ENCODE results near the gene ASPDH. TPM values are rescaled to one million over a fixed set of nuclear protein-coding genes. Genes with fewer than 3 reads are reported as not detected.
A peak's percentile ranks its signal among the peaks of the same experiment; 100 is the strongest.

The ASPDH gene
- polyA plus RNA-seq, 2 of the 4 experiments (the other 2 are of a cell fraction), result not detected

DNA sequence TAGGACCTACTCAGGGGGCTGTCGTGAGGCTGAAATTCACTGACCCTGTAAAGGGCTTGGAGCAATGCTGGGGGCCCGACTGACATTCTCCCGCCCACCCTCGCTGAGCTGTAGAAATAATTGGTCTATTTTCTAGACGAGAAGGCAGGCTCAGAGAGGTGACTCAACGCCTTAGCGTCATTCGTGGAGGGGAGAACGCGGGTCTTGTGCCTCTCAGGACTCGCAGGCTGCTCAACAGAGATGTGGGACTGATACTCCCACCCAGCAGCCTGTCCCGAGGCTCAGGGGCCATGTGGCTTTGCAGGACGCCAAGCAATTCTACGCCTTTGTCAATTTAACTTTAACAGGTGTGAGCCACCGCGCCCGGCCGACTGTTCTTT lies 23.6 kb upstream of the ASPDH start:
- Histone ChIP-seq H3K9me3 (peaks cover 14% of the 10 kb centered on the region), H3K27ac (no peak overlapping the region), H3K4me3 (no peak overlapping the region), H3K4me1 (no peaks in the 10 kb centered on the region), H3K4me2 (no peak overlapping the region)
- FAIRE-seq (no peak), DNase-seq (ENCODE audit: low read depth in 1 of 2, low spot score in 1 of 2) (no peak), ATAC-seq (peak in 1 of 2 experiments; percentile 19; a peak in 3 of 6 replicates)
- TF ChIP-seq, protein P1, sequence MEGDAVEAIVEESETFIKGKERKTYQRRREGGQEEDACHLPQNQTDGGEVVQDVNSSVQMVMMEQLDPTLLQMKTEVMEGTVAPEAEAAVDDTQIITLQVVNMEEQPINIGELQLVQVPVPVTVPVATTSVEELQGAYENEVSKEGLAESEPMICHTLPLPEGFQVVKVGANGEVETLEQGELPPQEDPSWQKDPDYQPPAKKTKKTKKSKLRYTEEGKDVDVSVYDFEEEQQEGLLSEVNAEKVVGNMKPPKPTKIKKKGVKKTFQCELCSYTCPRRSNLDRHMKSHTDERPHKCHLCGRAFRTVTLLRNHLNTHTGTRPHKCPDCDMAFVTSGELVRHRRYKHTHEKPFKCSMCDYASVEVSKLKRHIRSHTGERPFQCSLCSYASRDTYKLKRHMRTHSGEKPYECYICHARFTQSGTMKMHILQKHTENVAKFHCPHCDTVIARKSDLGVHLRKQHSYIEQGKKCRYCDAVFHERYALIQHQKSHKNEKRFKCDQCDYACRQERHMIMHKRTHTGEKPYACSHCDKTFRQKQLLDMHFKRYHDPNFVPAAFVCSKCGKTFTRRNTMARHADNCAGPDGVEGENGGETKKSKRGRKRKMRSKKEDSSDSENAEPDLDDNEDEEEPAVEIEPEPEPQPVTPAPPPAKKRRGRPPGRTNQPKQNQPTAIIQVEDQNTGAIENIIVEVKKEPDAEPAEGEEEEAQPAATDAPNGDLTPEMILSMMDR (IDR thresholded peaks at IDR 0.05), result no peak
- TF ChIP-seq JUN (IDR thresholded peaks at IDR 0.05) (no peak), TFCP2L1 (CRISPR knock-in tag; IDR thresholded peaks at IDR 0.05) (no peak), JUNB (IDR thresholded peaks at IDR 0.05) (no peak), RNF2 (IDR thresholded peaks at IDR 0.05; ENCODE audit: borderline replicate concordance, low read depth) (no peak), ZFP36 (IDR thresholded peaks at IDR 0.05; ENCODE audit: borderline replicate concordance, partially characterized antibody) (no peak), FOXS1 (CRISPR knock-in tag; IDR thresholded peaks at IDR 0.05) (no peak), MAZ (IDR thresholded peaks at IDR 0.05; ENCODE audit: borderline replicate concordance, low read depth, low read length) (no peak), KDM5A (IDR thresholded peaks at IDR 0.05) (no peak), SMC3 (IDR thresholded peaks at IDR 0.05) (no peak), HDAC2 (IDR thresholded peaks at IDR 0.05) (no peak)
- TF ChIP-seq, protein P2, sequence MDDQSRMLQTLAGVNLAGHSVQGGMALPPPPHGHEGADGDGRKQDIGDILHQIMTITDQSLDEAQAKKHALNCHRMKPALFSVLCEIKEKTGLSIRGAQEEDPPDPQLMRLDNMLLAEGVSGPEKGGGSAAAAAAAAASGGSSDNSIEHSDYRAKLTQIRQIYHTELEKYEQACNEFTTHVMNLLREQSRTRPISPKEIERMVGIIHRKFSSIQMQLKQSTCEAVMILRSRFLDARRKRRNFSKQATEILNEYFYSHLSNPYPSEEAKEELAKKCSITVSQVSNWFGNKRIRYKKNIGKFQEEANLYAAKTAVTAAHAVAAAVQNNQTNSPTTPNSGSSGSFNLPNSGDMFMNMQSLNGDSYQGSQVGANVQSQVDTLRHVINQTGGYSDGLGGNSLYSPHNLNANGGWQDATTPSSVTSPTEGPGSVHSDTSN (IDR thresholded peaks at IDR 0.05), result no peak
- TF ChIP-seq, protein P3, sequence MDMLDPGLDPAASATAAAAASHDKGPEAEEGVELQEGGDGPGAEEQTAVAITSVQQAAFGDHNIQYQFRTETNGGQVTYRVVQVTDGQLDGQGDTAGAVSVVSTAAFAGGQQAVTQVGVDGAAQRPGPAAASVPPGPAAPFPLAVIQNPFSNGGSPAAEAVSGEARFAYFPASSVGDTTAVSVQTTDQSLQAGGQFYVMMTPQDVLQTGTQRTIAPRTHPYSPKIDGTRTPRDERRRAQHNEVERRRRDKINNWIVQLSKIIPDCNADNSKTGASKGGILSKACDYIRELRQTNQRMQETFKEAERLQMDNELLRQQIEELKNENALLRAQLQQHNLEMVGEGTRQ (IDR thresholded peaks at IDR 0.05), result no peak
- ChIA-PET POLR2A (interaction anchor here (0.7 to 0.8 kb wide), 2 partner anchors 121 to 246 kb away, joined by 3 to 4 read pairs; no protein-coding TSS in a partner anchor), CTCF (interaction anchor here (0.6 to 18.0 kb wide), 72 partner anchors 8 to 480 kb away, joined by 3 to 355 read pairs (median 5); partner anchors contain the start of genes ACP4, CLEC11A, JOSD2 and LRRC4B)
- 38% methylated on average over 18 of the region's 18 CpGs for WGBS (ENCODE audit: missing lambda C conversion rate)

DNA sequence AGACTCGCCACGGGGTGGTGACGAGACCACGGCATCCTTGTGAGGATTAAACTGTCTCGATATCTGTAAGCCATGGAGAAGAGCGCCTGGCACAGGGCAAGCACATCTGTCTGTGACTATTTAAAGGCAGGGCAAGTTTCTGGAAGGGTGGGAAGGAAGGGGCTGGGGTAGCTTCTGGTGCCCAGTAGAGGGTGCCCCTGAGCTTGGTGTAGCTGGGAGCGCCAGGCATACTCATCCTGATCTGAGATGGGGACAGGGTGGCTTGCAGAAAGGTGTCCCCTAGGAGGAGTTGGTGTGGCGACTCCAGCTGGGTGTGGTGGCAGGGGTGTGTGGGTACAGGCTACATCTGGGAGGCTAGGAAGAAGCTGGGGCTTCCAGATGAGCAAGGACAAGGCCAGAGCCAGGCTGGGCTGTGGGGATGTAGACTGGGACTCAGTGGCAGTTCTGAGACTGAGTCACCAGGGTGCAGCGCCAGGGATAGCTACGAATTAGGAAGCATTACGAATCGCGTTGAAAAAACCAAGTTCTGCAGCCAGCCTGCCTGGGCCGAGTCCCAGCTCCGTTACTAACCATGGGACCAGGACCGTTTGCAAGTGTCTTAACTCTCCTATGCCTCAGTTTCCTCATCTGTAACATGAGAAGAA lies 23.1 kb upstream of the ASPDH start:
- FAIRE-seq, result no peak
- H3K4me3 ChIP-seq, result no peak overlapping the region
- WGBS (ENCODE audit: missing lambda C conversion rate), result 64% methylated on average over 16 of the region's 16 CpGs
- TF ChIP-seq ESRRA (IDR thresholded peaks at IDR 0.05; ENCODE audit: borderline replicate concordance, low read length), result no peak
- ATAC-seq, result peak; percentile 26 to 41; a peak in 5 of 6 replicates
- CTCF ChIA-PET, result interaction anchor here (0.6 to 18.0 kb wide), 44 partner anchors 9 to 481 kb away, joined by 3 to 355 read pairs (median 5); partner anchors contain the start of genes ACP4, CLEC11A and JOSD2
- no peak overlapping the region for H3K4me2 ChIP-seq
- peaks cover 19% of the 10 kb centered on the region for H3K9me3 ChIP-seq
- DNase-seq (ENCODE audit: low read depth in 1 of 2, low spot score in 1 of 2), result no peak
- no peaks in the 10 kb centered on the region for H3K4me1 ChIP-seq
- no peak overlapping the region for H3K27ac ChIP-seq
- POLR2A ChIA-PET, result interaction anchor here (0.6 kb wide), 1 partner anchor 126 kb away, joined by 3 read pairs; no protein-coding TSS in a partner anchor

DNA sequence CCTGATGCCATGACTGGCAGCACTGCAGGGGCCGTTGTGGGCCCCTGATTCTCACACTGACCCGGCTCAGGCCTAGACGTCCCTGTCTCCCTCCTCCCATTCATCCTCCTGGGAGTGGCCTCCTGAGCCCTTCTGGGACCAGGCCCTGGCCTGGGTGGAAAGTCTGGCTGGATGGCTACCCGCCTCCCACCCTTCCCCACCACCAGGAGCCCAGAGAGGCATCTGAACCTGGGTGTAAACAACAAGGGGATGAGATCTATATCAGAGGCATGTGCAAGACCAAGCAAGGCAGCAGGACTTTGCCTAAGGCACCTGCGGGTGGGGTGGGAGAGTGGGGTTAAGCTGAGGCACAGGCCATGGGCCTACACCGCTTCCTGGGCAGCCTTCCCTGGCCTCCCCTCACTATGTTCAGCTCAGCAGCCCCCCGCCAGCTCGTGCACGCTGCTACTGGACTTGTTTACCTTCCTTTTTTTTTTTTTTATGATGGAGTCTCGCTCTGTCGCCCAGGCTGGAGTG lies 22.0 kb upstream of the ASPDH start:
- no peak for TF ChIP-seq FOXS1 (CRISPR knock-in tag; IDR thresholded peaks at IDR 0.05)
- POLR2A ChIA-PET, result no interaction called here
- ATAC-seq, result no peak
- peaks cover 19% of the 10 kb centered on the region for H3K9me3 ChIP-seq
- WGBS (ENCODE audit: missing lambda C conversion rate), result 71% methylated on average over 11 of the region's 11 CpGs
- H3K4me2 ChIP-seq, result no peak overlapping the region
- 0 out of 3 replicates have a peak, but pooled peaks cover 3% of the 10 kb centered on the region for H3K4me1 ChIP-seq
- no peak for DNase-seq (ENCODE audit: low read depth in 1 of 2, low spot score in 1 of 2)
- FAIRE-seq, result no peak
- CTCF ChIA-PET, result interaction anchor here (0.6 to 18.0 kb wide), 13 partner anchors 11 to 386 kb away, joined by 3 to 355 read pairs (median 28); partner anchors contain the start of gene CLEC11A
- H3K4me3 ChIP-seq, result no peak overlapping the region
- H3K27ac ChIP-seq, result no peak overlapping the region

DNA sequence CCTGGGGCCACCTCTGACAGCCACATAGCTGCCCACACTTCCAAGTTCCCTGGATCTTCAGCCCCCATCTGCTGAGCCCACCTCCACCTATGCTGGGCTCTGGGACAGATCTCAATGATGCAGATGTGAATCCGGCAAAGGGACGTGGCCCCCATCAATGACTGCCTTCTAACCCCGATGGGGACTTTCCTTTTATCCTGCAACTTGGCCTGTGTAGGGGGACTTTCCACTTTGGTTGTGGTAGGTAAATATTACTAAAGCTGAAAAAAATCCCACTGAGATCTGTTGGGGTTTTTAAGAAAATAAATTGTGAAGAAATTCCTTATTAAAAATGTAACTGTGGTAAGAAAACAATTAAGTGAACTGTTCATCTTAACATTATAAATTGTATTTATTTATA lies 20.8 kb upstream of the ASPDH start:
- H3K9me3 ChIP-seq, result peaks cover 19% of the 10 kb centered on the region

More for the DNA sequence above, 20.8 kb upstream of the ASPDH start:
- H3K4me3 ChIP-seq, result no peak overlapping the region
- no peak for FAIRE-seq
- 72% methylated on average over 3 of the region's 3 CpGs for WGBS (ENCODE audit: missing lambda C conversion rate)
- ATAC-seq, result no peak
- H3K4me1 ChIP-seq, result 0 out of 3 replicates have a peak, but pooled peaks cover 3% of the 10 kb centered on the region
- H3K27ac ChIP-seq, result no peak overlapping the region
- no peak for DNase-seq (ENCODE audit: low read depth in 1 of 2, low spot score in 1 of 2)
- H3K4me2 ChIP-seq, result no peak overlapping the region
- POLR2A ChIA-PET, result no interaction called here
- CTCF ChIA-PET, result interaction anchor here (0.6 to 18.0 kb wide), 8 partner anchors 10 to 388 kb away, joined by 3 to 355 read pairs (median 4); no protein-coding TSS in a partner anchor
- TF ChIP-seq PHF8 (IDR thresholded peaks at IDR 0.05; ENCODE audit: borderline replicate concordance, low read depth) (no peak), MAZ (IDR thresholded peaks at IDR 0.05; ENCODE audit: borderline replicate concordance, low read depth, low read length) (no peak), HOXA7 (CRISPR knock-in tag; IDR thresholded peaks at IDR 0.05) (no peak), JUN (IDR thresholded peaks at IDR 0.05) (no peak), RCOR1 (IDR thresholded peaks at IDR 0.05; ENCODE audit: low read depth, low read length) (no peak), EHF (CRISPR knock-in tag; IDR thresholded peaks at IDR 0.05) (no peak), KDM1A (IDR thresholded peaks at IDR 0.05; ENCODE audit: low read depth) (no peak), ZFP36 (IDR thresholded peaks at IDR 0.05; ENCODE audit: borderline replicate concordance, partially characterized antibody) (no peak)
- TF ChIP-seq, protein P4, sequence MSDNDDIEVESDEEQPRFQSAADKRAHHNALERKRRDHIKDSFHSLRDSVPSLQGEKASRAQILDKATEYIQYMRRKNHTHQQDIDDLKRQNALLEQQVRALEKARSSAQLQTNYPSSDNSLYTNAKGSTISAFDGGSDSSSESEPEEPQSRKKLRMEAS (IDR thresholded peaks at IDR 0.05), result no peak
- TF ChIP-seq, protein P5, sequence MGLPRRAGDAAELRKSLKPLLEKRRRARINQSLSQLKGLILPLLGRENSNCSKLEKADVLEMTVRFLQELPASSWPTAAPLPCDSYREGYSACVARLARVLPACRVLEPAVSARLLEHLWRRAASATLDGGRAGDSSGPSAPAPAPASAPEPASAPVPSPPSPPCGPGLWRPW (IDR thresholded peaks at IDR 0.05), result no peak
- TF ChIP-seq, protein P1 (IDR thresholded peaks at IDR 0.05), result no peak

All from A549 (cell line).